Stomach smooth muscle (tissue), 2 donors: ENCODE measurements around the gene PTPA.

Experiments used
- H3K27ac ChIP-seq: one replicate; pipeline ENCODE4 v1.7.0; 2013; ENCODE audit warnings: mild to moderate bottlenecking, low read length, inconsistent platforms
- H3K27me3 ChIP-seq, 2 donors: one replicate each; pipeline ENCODE4 v1.7.0; 2013; ENCODE audit warnings: low read length in 2 of 2; ENCODE audit not compliant: insufficient read depth in 2 of 2, control insufficient read depth in 1 of 2
- H3K36me3 ChIP-seq, 2 donors: one replicate each; pipeline ENCODE4 v1.7.0; 2013; ENCODE audit warnings: low read length in 2 of 2; ENCODE audit not compliant: control insufficient read depth in 2 of 2, insufficient read depth in 2 of 2
- H3K4me1 ChIP-seq: one replicate; pipeline ENCODE4 v1.7.0; 2013; ENCODE audit warnings: low read length; ENCODE audit not compliant: control insufficient read depth, insufficient read depth
- H3K4me3 ChIP-seq, 2 donors: one replicate each; pipeline ENCODE4 v1.7.0; 2013; ENCODE audit warnings: low read length in 2 of 2
- H3K9ac ChIP-seq, 2 donors: one replicate each; pipeline ENCODE4 v1.7.0; 2013; ENCODE audit warnings: low read length in 2 of 2, mild to moderate bottlenecking in 1 of 2
- H3K9me3 ChIP-seq, 2 donors: one replicate each; pipeline ENCODE4 v1.7.0; 2013; ENCODE audit warnings: low read length in 2 of 2; ENCODE audit not compliant: control insufficient read depth in 2 of 2
- donor health status: healthy.
- donor health status: Pancreatic carcinoma.

Gene PTPA

DNA sequence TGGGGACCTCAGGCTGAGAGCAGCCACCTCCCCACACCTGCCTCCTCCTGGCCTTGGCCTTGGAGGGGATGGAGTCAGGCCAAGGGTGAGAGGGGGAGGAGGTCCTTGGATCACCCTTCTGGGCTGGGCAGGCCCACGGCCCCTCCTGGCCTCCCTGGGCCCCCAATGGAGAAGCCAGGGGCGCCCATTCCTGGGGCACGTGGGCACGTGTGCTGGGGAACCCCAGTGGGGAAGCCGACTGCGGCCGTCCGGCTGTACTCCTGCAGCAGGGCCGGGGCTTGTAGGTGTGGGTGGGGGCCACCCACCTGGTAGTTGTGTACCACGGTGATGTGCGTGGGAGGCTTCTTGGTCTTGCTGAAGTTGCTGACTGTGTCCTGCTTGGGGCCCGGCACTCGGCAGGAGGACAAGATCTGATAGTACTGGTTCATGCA lies 9.1 kb upstream of the PTPA start:
- no peak overlapping the region for H3K9ac ChIP-seq
- no peak overlapping the region for H3K4me3 ChIP-seq
- H3K27ac ChIP-seq = no peak overlapping the region
- no peaks in the 10 kb centered on the region for H3K27me3 ChIP-seq
- H3K4me1 ChIP-seq = no peaks in the 10 kb centered on the region
- no peaks in the 10 kb centered on the region for H3K9me3 ChIP-seq
- H3K36me3 ChIP-seq = peaks cover 4 to 21% of the 10 kb centered on the region in 2 donors

DNA sequence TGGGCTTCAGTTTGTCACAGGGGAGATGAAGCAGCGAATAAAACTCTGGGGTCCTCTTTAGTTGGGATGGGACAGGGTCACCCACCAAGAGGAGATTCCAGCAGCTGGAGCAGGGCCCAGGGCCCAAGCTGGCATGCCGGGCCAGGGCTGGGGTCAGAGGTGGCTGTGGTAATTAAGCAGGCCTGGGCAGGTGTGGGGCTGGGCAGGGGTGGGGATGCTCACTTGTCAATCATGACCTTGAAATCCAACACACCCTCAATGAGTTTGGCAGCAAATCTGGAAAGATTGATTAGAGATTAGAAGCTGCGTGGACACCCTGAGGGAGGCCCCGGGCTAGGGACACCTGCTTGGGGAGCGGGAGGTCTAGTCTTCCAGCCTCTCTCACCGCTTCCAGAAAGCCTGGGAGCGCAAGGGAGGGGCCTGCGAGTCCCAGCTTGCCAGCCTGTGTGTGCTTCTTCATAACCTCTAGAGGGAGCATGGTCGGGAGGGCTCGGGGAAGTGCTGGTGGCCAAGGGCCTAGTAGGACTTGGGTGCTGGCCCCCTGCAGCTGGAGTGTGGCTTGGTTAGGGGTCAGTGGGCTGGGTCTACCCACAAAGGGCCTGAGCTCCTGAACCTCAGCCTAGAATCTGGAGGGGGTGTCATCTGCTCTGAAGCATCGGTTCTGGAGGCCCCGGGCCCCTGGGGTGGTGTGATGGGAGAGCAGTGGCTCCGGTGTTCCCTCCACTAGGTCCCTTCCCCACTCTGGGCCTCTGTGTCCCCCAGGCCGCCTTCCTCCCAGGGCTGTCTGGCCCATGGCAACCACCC lies 8.2 kb upstream of the PTPA start:
- H3K27ac ChIP-seq = no peak overlapping the region
- no peaks in the 10 kb centered on the region for H3K27me3 ChIP-seq
- H3K4me1 ChIP-seq = no peaks in the 10 kb centered on the region
- no peaks in the 10 kb centered on the region for H3K9me3 ChIP-seq
- H3K9ac ChIP-seq = no peak overlapping the region
- no peak overlapping the region for H3K4me3 ChIP-seq
- H3K36me3 ChIP-seq = peaks cover 12 to 24% of the 10 kb centered on the region in 2 donors

DNA sequence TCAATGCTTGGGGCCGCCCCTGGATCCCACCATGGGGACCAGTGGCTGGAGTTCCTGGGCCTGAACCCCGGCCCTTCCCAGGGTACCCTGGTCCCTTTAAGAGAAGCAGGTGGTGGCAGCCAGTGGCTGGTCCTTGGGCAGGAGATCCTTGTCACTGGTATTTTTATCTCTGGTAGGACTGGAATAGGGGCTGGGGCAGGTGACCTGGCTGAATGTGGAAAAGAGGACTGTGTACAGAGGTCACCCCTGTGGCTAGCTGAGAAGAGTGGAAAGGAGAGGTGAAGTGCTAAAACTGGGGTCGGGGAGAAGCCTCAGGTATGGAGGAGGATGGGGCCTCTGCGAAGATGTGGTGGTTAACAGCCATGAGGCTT lies 7.6 kb upstream of the PTPA start:
- Histone ChIP-seq H3K9me3 (no peaks in the 10 kb centered on the region), H3K4me3 (no peak overlapping the region), H3K27me3 (no peaks in the 10 kb centered on the region), H3K4me1 (peaks cover 4% of the 10 kb centered on the region), H3K36me3 (peaks cover 12 to 21% of the 10 kb centered on the region in 2 donors), H3K27ac (no peak overlapping the region), H3K9ac (no peak overlapping the region)

DNA sequence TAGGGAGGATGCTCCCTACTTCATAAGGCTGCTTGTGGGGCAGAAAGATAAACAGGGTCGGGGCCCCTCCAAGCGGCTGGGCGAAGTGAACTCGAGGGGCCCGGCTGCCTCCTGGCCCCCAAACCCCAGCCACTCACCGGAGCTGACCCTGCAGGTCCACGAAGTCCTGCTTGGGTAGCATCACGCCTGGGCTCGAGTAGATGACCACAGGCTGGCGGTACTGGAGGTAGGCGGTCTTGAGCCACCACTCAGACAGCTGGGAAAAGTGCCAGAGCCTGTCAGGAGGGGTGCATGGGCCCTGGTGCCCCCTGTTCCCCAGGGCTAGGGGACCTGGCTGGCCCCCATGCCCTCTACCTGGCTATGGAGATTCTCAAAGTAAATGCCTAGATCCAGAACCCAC lies 7.2 kb upstream of the PTPA start:
- H3K27ac ChIP-seq = no peak overlapping the region
- H3K9me3 ChIP-seq = no peaks in the 10 kb centered on the region
- H3K27me3 ChIP-seq = no peaks in the 10 kb centered on the region
- no peak overlapping the region for H3K4me3 ChIP-seq
- H3K4me1 ChIP-seq = peaks cover 9% of the 10 kb centered on the region
- peaks cover 12 to 21% of the 10 kb centered on the region in 2 donors for H3K36me3 ChIP-seq
- H3K9ac ChIP-seq = no peak overlapping the region

DNA sequence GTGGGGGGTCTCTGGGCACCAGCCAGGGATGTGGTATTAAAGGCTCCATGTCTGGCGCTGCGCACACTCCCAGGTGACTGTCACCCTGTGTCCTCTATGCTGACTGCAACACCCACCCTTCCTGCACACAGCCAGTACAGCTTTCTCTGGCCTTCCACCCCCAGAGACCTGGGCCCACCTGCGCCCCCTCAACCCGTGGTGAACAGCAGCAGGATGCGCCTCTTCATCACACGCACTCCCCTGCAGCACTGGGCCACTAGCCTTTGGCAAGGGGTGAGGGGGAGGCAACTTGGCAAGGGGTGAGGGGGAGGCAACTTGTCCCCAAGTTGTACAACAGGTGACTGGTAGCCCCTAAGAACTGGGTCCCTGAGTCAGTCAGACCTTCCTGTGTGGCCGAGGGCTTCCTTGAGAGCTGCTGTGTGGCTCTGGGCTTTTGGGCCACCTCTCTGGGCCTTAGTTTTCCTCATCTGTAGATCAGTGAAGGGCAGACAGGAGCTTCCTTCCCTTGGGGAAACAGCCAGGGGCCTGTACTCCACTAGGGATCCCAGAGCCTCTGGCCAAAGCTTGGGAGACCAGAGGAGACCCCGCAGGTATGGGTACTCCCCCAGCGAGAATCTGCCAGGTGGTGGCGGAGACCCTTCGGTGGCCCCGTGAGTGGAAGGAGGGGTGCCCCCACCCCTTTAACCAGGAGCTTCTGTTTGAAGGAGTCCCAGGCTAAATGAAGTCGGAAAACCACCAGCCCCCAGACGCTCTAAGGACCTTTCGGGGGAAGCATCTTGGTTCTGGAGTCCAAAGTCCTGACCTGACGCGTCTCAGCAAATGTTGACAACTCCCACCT lies 5.1 kb upstream of the PTPA start:
- Histone ChIP-seq H3K9me3 (no peaks in the 10 kb centered on the region), H3K27me3 (no peaks in the 10 kb centered on the region), H3K36me3 (peaks cover 9 to 18% of the 10 kb centered on the region in 2 donors), H3K4me1 (peaks cover 21% of the 10 kb centered on the region), H3K9ac (no peak overlapping the region), H3K4me3 (no peak overlapping the region), H3K27ac (no peak overlapping the region)

DNA sequence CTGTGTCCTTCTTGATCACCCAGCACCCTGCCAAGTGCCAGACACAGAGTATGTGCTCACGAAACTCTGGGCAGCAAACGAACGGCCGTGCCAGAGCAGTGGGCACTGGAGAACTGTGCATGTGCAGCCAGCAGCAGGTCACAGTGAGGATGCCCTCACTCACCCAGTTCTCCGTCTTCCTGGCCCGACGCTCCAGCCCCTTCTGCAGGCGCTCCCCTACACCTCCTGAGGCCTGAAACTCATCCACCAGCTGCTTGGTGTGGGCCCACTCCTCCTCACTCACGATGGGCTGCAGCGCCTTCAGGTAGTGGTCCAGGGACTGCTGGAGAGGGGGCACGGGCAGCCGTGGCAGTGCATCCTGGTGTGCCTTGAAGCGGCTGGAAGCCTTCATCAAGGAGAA lies 3.6 kb upstream of the PTPA start:
- Histone ChIP-seq H3K9me3 (no peaks in the 10 kb centered on the region), H3K9ac (no peak overlapping the region), H3K36me3 (peaks cover 9 to 14% of the 10 kb centered on the region in 2 donors), H3K4me3 (no peak overlapping the region), H3K27me3 (no peaks in the 10 kb centered on the region), H3K4me1 (peaks cover 32% of the 10 kb centered on the region), H3K27ac (no peak overlapping the region)

DNA sequence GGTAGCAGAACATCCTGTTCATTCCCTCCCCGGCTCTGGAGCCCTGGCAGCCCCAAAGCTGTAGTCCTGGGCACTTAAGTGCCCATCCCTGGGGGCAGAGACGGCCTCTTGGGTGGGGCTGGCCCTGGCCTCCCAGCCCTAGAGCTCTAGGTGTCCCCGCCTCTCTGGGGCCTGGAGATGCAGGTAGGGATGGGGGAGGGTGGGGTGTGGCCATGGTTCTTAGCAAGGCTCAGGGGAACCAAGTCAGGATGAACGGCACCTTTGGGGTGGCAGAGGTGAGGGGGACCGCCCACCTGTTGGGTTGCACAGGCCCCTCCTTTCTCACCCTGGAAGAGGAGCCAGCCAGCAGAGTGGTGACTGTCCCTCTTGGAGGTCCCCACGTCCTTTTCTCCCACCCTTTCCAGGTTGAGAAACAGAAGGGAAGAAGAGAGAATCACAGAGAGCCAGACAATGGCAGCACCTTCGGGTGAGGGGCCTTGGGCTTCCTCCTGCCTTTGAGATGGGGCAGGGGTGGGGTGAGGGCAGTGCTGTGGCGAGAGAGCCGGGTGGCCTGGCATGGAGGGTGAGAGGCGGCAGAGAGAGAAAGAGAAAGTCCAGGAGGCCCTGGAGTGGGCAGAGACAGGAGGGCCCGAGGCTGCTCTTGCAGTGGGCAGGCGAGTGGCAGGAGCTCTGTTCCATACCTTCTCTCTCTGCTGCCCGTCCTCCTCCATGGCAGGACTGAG lies 3.0 kb upstream of the PTPA start:
- H3K36me3 ChIP-seq = peaks cover 9 to 14% of the 10 kb centered on the region in 2 donors
- H3K27me3 ChIP-seq = no peaks in the 10 kb centered on the region
- no peak overlapping the region for H3K4me3 ChIP-seq
- peaks cover 33% of the 10 kb centered on the region for H3K4me1 ChIP-seq
- no peak overlapping the region for H3K27ac ChIP-seq
- H3K9ac ChIP-seq = no peak overlapping the region
- H3K9me3 ChIP-seq = no peaks in the 10 kb centered on the region

DNA sequence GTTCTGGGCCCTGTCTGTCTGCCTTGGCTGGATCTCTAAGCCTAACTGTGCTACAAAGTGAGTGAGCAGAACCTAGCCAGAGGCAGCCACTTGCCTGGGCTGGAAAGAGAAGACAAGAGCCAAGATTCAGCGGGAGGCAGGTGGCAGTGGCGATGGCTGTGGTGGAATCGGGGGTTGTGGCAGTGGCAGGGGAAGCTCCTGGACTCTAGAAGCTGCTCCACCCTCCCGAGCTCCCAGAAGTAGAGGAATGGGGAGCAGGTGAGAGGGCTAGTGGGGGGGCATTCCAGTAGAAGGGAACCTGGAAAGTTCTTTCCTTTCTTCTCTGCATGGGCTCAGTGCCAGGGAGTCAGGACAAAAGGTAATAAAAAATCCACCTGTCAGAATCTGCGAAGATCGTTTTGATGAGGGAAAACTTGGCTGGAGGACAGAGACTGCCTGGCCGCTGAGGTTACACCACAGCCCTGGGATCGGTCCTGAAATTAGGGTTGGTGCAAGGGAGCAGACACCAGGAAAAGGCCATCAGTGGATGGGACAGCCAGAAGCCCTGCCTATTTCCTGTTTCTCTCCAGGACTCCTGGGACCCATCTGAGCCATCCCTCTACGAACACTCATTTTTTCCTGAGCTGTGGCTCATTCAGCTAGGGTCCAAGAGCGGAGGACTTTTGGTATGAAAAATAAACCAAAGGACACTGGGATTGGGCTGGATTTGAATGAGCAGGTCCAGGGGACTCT lies 2.2 kb upstream of the PTPA start:
- peak overlapping the region in 1 of 2 donors; percentile 86 for H3K4me3 ChIP-seq
- H3K27ac ChIP-seq = no peak overlapping the region
- peak overlapping the region; percentile 62 to 86 for H3K9ac ChIP-seq
- H3K36me3 ChIP-seq = peaks cover 9 to 14% of the 10 kb centered on the region in 2 donors
- peaks cover 36% of the 10 kb centered on the region for H3K4me1 ChIP-seq
- H3K27me3 ChIP-seq = no peaks in the 10 kb centered on the region
- H3K9me3 ChIP-seq = no peaks in the 10 kb centered on the region

DNA sequence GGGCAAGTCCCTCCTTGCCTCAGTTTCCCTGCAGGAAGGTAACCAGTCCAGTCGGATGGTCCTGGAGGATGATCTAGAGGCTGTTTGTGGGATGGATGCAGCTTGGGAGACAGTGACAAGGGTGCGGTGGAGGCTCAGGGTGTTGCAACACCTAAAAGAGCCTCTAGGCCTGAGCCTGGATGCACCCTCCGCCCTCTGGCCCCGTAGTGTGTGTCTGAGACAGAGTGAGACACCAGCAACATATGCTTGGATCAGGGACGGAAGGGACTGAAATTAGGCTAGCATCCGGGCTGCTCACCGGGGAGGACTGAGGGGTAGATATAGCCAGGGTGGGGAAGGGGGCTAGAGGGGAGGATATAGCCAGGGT lies 1.7 kb upstream of the PTPA start:
- peak overlapping the region in 1 of 2 donors; percentile 86 for H3K4me3 ChIP-seq
- peaks cover 36% of the 10 kb centered on the region for H3K4me1 ChIP-seq
- H3K27ac ChIP-seq = no peak overlapping the region
- H3K9ac ChIP-seq = peak overlapping the region; percentile 62 to 86
- H3K27me3 ChIP-seq = no peaks in the 10 kb centered on the region
- no peaks in the 10 kb centered on the region for H3K9me3 ChIP-seq
- peaks cover 9 to 14% of the 10 kb centered on the region in 2 donors for H3K36me3 ChIP-seq
